ENCODE data around the gene IL34. TPM values are rescaled to one million over a fixed set of nuclear protein-coding genes. Genes with fewer than 3 reads are reported as not detected.

Gene IL34
- total and polyA plus RNA-seq, 2 experiments from 2014 or later: not detected

GRCh38 chr16:70685061-70685937 lies 38.9 kb downstream of the IL34 start:
- no peaks in the 10 kb centered on the region for H3K9me3 ChIP-seq (ENCODE audit: low read depth)
- TF ChIP-seq, protein P1, sequence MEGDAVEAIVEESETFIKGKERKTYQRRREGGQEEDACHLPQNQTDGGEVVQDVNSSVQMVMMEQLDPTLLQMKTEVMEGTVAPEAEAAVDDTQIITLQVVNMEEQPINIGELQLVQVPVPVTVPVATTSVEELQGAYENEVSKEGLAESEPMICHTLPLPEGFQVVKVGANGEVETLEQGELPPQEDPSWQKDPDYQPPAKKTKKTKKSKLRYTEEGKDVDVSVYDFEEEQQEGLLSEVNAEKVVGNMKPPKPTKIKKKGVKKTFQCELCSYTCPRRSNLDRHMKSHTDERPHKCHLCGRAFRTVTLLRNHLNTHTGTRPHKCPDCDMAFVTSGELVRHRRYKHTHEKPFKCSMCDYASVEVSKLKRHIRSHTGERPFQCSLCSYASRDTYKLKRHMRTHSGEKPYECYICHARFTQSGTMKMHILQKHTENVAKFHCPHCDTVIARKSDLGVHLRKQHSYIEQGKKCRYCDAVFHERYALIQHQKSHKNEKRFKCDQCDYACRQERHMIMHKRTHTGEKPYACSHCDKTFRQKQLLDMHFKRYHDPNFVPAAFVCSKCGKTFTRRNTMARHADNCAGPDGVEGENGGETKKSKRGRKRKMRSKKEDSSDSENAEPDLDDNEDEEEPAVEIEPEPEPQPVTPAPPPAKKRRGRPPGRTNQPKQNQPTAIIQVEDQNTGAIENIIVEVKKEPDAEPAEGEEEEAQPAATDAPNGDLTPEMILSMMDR (IDR thresholded peaks at IDR 0.05; ENCODE audit: low read depth, low read length): no peak
- peaks cover 37% of the 10 kb centered on the region for H3K4me1 ChIP-seq (ENCODE audit: low read depth)
- H3K36me3 ChIP-seq: peaks cover under 1% of the 10 kb centered on the region
- H3K4me3 ChIP-seq: peak overlapping the region; percentile 80
- peak; percentile 42 to 47 for DNase-seq (ENCODE audit: low read depth in 1 of 2, low spot score in 1 of 2)
- H3K27ac ChIP-seq: peak overlapping the region; percentile 68
- no peaks in the 10 kb centered on the region for H3K27me3 ChIP-seq

- H3K27ac ChIP-seq: peak within 1 kb of the TSS; percentile 75
- TF ChIP-seq, protein P1 (IDR thresholded peaks at IDR 0.05; ENCODE audit: low read depth, low read length): no peak
- H3K36me3 ChIP-seq: no peaks in the 10 kb centered on the region
- peaks cover 42% of the 10 kb centered on the region for H3K4me1 ChIP-seq (ENCODE audit: low read depth)
- H3K4me3 ChIP-seq: peak within 1 kb of the TSS; percentile 80
- no peaks in the 10 kb centered on the region for H3K9me3 ChIP-seq (ENCODE audit: low read depth)
- DNase-seq (ENCODE audit: low read depth in 1 of 2, low spot score in 1 of 2): peak; percentile 91 to 97
- H3K27me3 ChIP-seq: no peaks in the 10 kb centered on the region
Measured at GRCh38 chr16:70685938-70686375, 39.6 kb downstream of the IL34 start, which contains the start of gene MTSS2. MTSS2 (minus strand) TSS chr16:70686053; CDS start chr16:70685791, 262 bp downstream.

DNA sequence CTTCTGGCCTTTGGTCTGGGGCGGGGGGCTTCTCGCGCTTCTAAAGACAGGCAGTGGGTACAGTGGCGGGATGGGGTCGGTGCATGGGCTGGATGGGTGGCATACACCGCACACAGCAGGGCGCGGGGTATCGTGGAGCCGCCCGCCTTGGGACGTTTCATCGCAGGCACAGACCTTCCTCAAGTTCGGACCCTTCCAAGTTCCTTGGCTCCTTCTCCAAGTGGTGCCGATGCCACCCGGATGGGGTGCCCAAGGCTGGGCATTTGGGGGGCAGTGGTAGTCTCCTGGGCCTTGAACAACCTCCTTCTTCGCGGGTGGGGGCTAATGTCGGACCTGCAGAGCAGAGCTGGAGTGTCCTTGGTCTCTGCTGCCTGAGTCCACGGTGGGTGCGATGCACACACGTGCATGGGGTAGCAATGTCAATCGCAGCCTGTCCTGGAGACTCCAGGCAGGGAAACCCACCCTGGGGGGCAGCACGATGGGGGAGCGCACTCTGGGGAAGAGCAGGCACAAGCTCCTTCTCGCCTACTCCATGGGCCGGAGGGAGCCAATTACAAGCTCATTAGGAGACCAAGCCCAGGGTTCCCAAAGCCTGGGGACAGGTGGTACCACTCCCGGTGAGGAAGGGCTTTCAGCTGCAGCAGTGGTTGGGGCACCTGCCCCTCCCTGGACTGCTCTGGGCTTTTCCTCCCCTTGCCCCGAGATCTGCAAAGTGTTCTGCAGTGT lies 40.2 kb downstream of the IL34 start:
- TF ChIP-seq, protein P1 (IDR thresholded peaks at IDR 0.05; ENCODE audit: low read depth, low read length): no peak
- Histone ChIP-seq H3K27ac (peak overlapping the region; percentile 75), H3K36me3 (no peaks in the 10 kb centered on the region), H3K4me1 (ENCODE audit: low read depth) (peaks cover 48% of the 10 kb centered on the region), H3K27me3 (no peaks in the 10 kb centered on the region), H3K9me3 (ENCODE audit: low read depth) (no peaks in the 10 kb centered on the region), H3K4me3 (peak overlapping the region; percentile 6)
- DNase-seq (ENCODE audit: low read depth in 1 of 2, low spot score in 1 of 2): no peak

DNA sequence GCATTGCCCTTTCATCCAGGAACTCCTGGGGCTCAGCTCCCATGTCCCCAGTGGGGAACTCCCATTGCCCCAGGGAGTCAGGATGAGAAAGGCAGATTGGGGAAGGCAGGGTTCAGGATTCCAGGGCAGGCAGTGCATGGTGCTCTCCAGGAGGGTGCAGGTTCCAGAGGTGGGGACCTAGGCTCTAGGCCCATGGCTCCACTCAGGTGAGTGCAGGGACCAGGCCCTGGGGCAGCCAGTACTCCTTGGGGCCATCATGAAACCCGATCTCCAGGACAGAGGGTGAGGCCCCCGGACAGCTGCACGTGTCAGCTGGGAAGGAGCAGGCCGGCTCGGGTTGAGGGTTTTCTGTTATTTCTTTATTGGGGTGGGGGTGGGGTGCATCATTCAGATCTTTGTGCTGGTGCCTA lies 40.7 kb downstream of the IL34 start:
- H3K36me3 ChIP-seq: no peaks in the 10 kb centered on the region
- no peak overlapping the region for H3K4me3 ChIP-seq
- DNase-seq (ENCODE audit: low read depth in 1 of 2, low spot score in 1 of 2): no peak
- TF ChIP-seq, protein P1 (IDR thresholded peaks at IDR 0.05; ENCODE audit: low read depth, low read length): no peak
- no peaks in the 10 kb centered on the region for H3K27me3 ChIP-seq
- H3K4me1 ChIP-seq (ENCODE audit: low read depth): peaks cover 53% of the 10 kb centered on the region
- no peaks in the 10 kb centered on the region for H3K9me3 ChIP-seq (ENCODE audit: low read depth)
- peak overlapping the region; percentile 90 for H3K27ac ChIP-seq

- H3K4me1 ChIP-seq (ENCODE audit: low read depth): peaks cover 60% of the 10 kb centered on the region
- TF ChIP-seq, protein P1 (IDR thresholded peaks at IDR 0.05; ENCODE audit: low read depth, low read length): no peak
- H3K36me3 ChIP-seq: no peaks in the 10 kb centered on the region
- H3K27ac ChIP-seq: peak overlapping the region; percentile 90
- no peaks in the 10 kb centered on the region for H3K27me3 ChIP-seq
- H3K4me3 ChIP-seq: no peak overlapping the region
- H3K9me3 ChIP-seq (ENCODE audit: low read depth): no peaks in the 10 kb centered on the region
- DNase-seq (ENCODE audit: low read depth in 1 of 2, low spot score in 1 of 2): no peak
Measured at GRCh38 chr16:70687671-70688245, 41.4 kb downstream of the IL34 start.

Measured in cardiac muscle cell (in vitro differentiated cells and primary cell).